ENCODE measurements around the gene FBXW10B. TPM values are rescaled to one million over a fixed set of nuclear protein-coding genes. Genes with fewer than 3 reads are reported as not detected.
"Not testable (repeated sequence)": the region's sequence is repeated elsewhere in the genome, so short reads cannot be mapped to it uniquely, and the experiment has no call there.

Gene FBXW10B, protein sequence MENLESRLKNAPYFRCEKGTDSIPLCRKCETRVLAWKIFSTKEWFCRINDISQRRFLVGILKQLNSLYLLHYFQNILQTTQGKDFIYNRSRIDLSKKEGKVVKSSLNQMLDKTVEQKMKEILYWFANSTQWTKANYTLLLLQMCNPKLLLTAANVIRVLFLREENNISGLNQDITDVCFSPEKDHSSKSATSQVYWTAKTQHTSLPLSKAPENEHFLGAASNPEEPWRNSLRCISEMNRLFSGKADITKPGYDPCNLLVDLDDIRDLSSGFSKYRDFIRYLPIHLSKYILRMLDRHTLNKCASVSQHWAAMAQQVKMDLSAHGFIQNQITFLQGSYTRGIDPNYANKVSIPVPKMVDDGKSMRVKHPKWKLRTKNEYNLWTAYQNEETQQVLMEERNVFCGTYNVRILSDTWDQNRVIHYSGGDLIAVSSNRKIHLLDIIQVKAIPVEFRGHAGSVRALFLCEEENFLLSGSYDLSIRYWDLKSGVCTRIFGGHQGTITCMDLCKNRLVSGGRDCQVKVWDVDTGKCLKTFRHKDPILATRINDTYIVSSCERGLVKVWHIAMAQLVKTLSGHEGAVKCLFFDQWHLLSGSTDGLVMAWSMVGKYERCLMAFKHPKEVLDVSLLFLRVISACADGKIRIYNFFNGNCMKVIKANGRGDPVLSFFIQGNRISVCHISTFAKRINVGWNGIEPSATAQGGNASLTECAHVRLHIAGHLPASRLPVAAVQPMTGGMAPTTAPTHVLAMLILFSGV
- under 1 TPM; 0.21 to 0.82 TPM for total RNA-seq

DNA sequence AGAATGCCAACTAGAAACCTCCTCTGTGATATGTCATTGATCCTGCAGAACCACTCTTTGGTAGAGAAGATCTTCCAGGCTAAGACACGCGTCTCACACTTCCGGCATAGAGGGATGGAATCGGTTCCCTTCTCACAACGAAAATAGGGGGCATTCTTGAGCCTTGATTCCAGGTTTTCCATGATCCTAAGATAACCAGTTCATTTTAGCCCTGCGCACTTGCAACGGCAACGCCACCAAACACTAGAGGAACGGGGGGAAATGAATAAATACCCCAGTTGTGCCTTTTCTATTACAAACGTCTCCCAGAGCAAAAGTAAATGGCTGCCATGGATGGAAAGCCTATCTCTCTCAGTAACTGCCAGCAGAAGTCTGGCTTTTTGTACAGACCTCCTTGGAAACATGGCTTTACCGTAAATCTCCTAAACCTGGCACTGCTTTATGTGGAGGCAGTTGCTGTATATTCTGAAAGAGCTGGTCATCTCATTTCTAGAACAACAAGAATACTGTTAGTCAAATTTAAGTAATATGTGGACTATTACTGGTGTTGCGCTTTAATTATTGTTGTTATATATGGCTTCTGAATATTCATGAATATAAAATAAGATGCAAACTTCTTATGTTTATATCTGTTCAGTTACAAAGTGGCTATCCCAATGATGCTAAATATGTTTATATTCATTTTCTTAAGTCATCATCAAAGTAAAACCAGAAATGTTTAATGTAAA, at the start of gene FBXW10B:
FBXW10B (minus strand) TSS at position 374 of the 728 bp plus-strand sequence; CDS start at position 182, 192 bp downstream.
- not testable (repeated sequence) for DNase-seq, H3K36me3 Mint-ChIP-seq, H3K27ac Mint-ChIP-seq, H3K9me3 Mint-ChIP-seq, H3K27me3 Mint-ChIP-seq, H3K4me3 Mint-ChIP-seq, H3K4me1 Mint-ChIP-seq

DNA sequence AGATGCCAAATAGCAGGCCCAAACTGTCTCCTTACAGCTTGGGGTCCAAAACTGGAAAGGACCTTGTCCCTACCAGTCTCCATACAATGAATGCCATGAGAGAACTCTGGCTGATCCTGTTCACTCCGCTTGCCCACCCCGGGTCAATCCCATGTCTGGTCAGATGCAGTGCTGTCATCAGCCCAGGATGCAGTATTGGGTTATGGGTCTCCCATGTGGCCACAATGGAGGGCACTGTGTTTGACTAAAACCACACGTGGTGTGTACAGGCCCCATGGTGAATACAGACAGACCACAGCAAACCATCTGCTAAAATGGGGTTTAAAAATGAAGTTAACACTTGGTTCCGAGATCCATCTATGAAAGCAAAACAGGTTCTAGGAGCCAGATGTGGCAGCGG, 44.2 kb upstream of the FBXW10B start:
- no peak overlapping the region for H3K4me3 Mint-ChIP-seq
- no peak overlapping the region for H3K27ac Mint-ChIP-seq
- no peaks in the 10 kb centered on the region for H3K27me3 Mint-ChIP-seq
- H3K4me1 Mint-ChIP-seq, result peaks cover 1% of the 10 kb centered on the region
- no peaks in the 10 kb centered on the region for H3K9me3 Mint-ChIP-seq
- peaks cover 32% of the 10 kb centered on the region for H3K36me3 Mint-ChIP-seq
- no peak for DNase-seq

DNA sequence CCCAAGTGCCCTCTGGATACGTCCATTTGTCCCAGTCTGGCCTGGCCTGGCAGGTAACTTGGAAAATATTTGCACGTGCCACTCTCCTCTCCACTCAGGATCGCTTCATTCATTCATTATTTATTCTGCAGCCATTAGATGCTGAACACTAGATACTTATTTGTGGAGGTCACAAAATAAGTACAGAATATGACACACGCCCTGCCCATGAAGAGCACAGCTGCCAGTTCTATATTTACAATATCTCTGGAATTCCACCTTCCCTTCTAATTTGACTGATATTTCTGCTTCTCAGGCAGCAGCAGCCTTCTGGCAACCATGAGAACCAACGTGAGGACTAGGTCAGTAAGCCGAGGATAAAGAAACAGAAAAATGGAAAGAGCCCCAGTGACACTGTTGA, 43.7 kb upstream of the FBXW10B start:
- Mint-ChIP-seq H3K4me3 (no peak overlapping the region), H3K9me3 (no peaks in the 10 kb centered on the region), H3K27ac (no peak overlapping the region), H3K36me3 (peaks cover 28% of the 10 kb centered on the region), H3K4me1 (peaks cover 1% of the 10 kb centered on the region), H3K27me3 (no peaks in the 10 kb centered on the region)
- no peak for DNase-seq

DNA sequence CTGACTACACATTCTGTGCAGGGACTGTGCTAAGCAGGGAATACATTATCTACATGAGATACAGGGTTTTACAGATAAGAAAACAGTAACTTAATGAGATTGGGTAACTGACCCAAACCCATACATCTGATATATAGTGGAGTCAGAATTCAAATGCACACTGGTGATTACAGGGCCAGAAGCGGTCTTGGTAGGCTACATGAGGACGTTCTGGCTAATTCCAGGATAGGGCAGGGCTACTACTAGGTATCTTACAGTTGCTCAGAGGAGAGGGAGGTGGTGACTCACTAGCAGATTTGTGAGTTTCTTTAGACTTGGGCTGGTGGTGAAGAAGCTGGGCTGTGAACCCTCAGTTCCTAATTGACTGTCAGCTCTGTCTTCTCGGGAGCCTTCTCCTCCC, 43.2 kb upstream of the FBXW10B start:
- Mint-ChIP-seq H3K4me1 (peaks cover 1% of the 10 kb centered on the region), H3K9me3 (no peaks in the 10 kb centered on the region), H3K27me3 (no peaks in the 10 kb centered on the region), H3K4me3 (no peak overlapping the region), H3K36me3 (peaks cover 28% of the 10 kb centered on the region), H3K27ac (no peak overlapping the region)
- no peak for DNase-seq

DNA sequence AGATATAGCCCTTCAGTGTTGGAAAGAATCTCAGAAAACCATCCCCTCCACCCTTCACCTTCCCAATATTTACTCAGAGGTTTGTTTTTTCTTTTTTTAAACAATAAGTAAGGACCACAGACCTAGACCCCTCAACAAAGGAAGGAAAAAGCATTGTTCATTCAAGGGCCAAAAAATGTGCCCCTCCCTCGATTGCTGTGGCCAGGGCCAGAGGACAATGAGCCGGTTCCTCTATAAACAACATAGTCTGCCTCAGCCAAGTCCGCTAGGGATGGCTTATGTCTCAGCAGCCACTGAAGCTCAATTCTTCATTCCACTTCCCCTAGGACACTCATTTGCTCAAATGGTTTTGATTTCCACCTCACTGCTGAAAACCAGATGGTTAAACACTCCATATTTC, 40.6 kb upstream of the FBXW10B start:
- Mint-ChIP-seq H3K4me3 (no peak overlapping the region), H3K9me3 (no peaks in the 10 kb centered on the region), H3K4me1 (peaks cover 1% of the 10 kb centered on the region), H3K27me3 (no peaks in the 10 kb centered on the region), H3K27ac (no peak overlapping the region), H3K36me3 (peaks cover 30% of the 10 kb centered on the region)
- DNase-seq, result no peak

DNA sequence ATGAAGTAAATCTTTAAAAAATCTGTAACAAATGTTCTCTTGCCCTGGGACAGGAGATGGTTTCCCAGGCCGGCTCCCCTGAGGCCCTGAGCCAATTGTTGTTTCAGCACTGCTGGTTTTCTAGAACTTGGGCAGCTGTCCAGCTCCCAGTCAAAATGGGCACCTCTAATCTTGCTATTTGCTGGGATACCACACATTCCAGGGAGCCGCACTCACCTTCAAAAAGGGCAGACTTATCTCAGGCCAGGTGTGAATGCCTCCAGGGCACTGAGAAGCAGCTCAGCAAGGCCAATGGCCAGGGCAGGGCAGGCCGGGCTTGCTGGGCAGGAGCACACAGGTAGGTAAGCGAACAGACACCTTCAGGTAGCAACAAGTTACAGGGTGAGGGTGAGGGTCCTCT, 40.2 kb upstream of the FBXW10B start:
- Mint-ChIP-seq H3K27ac (no peak overlapping the region), H3K4me1 (peaks cover 1% of the 10 kb centered on the region), H3K9me3 (no peaks in the 10 kb centered on the region), H3K27me3 (no peaks in the 10 kb centered on the region), H3K36me3 (peaks cover 30% of the 10 kb centered on the region), H3K4me3 (no peak overlapping the region)
- DNase-seq, result no peak

DNA sequence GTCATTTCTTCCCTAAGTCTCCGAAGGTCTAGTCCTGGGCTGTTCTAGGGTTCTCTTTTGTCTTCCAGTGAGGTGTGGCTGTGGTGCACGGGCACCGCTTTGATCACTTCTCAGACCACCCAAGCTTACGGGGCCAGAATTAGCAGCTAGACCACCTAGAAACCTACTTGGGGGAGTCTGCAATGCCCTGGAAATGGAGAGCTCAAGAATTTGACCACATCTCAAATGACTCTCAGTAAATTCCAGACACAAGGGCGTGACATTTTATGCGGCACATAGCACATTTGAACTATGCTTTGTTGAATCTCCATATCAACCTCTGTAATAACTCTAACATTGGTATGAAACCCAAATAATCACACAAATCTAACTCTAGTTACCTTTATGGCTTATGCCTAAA, 39.7 kb upstream of the FBXW10B start:
- Mint-ChIP-seq H3K27ac (no peak overlapping the region), H3K9me3 (no peaks in the 10 kb centered on the region), H3K27me3 (no peaks in the 10 kb centered on the region), H3K4me3 (no peak overlapping the region), H3K4me1 (peaks cover 1% of the 10 kb centered on the region), H3K36me3 (peaks cover 26% of the 10 kb centered on the region)
- no peak for DNase-seq

DNA sequence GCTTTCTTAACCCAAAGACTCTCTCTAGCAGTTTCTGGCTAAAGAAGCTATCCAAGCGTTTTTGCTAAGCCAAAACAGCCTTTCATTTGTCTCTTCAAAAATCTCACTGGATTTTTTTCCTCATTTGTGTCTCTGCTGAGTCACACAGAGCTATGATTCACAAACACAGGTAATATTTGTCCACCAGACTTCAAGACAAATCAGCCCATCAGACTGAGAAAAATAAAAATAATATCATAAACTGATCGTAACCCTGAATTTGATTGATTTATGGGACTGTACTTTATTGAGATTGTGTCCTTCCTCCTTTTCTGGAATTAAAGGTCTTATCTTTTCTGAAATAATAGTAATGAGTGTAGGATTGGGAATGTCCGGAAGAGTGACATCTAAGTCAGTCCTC, 38.8 kb upstream of the FBXW10B start:
- Mint-ChIP-seq H3K4me1 (peaks cover 1% of the 10 kb centered on the region), H3K27me3 (no peaks in the 10 kb centered on the region), H3K9me3 (no peaks in the 10 kb centered on the region), H3K4me3 (no peak overlapping the region), H3K36me3 (peaks cover 24% of the 10 kb centered on the region), H3K27ac (no peak overlapping the region)
- DNase-seq, result no peak

DNA sequence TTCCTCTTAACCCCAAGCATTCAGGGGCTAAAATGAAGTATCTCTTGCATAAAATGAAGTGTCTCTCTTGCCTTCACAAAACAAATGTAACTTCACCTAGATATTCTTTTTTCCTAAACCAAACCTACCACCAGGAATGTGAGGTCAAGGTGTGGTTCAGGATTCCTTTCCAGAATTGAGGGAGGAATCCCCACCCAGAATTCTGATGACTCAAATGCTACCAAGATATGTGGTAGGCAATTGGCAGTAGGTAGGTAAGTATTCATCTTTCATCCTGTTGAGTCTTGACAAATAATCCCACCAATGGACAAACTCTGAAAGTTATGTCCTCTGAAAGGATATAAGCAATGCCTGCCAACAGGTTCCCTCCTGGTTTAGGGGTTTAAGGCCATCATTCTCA, 38.4 kb upstream of the FBXW10B start:
- Mint-ChIP-seq H3K4me1 (peaks cover 1% of the 10 kb centered on the region), H3K4me3 (no peak overlapping the region), H3K27ac (no peak overlapping the region), H3K36me3 (peaks cover 27% of the 10 kb centered on the region), H3K9me3 (no peaks in the 10 kb centered on the region), H3K27me3 (no peaks in the 10 kb centered on the region)
- DNase-seq, result no peak

DNA sequence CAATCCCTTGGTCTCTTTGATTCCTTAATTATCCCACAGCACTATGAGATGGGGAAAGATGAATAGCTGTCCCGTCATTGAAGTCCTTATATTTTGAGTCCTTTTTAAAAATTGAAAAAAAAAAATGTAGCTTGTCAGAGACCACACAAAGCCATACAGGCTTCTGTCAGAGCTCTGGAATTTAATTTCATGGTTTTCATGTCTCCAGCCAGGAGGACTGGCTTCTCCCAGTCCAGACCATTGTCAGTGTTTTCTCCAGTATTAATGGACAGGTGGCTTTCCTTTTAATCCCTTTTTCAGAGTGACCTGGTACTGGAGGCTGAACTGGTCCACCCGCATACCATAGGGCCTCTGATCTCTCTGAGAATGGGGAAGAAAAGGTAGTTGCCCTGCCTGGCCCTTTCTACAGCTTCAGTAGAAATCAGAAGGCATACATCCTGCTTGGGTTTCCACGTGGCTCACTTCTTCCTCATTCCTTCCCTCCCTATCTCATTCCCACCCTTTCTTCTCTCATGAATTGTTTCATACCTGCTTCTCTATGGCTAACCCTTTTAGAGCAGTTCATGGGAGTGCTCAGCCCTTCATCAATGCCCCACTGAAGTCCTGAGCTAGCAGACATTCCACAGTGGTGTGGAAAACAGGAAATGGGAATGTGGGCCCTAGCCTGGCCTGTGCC, 35.5 kb upstream of the FBXW10B start:
- H3K27ac Mint-ChIP-seq, result no peak overlapping the region
- H3K27me3 Mint-ChIP-seq, result no peaks in the 10 kb centered on the region
- DNase-seq, result no peak
- H3K4me3 Mint-ChIP-seq, result no peak overlapping the region
- H3K9me3 Mint-ChIP-seq, result no peaks in the 10 kb centered on the region
- peaks cover 22% of the 10 kb centered on the region for H3K36me3 Mint-ChIP-seq
- peaks cover 3% of the 10 kb centered on the region for H3K4me1 Mint-ChIP-seq

DNA sequence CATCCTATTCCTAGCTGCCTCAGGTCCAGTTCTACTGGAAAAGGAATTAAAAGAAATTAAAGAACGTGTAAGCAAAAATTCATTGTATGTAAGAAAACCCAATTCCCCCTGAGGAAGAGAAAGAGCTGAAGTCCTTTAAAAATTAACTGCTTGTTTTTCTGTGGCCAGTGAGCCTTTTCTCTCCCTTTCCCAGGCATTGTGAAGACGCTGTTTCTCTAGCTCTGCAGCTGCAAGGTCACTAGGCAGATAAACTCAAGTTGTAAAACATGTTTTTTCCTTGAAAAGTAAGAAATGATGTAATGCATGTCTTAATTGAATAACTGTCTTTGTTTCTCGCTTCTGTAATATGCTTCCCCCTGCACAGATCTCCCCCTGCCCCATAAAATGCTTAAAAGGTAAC, 34.9 kb upstream of the FBXW10B start:
- not testable (repeated sequence) for H3K4me3 Mint-ChIP-seq, H3K27me3 Mint-ChIP-seq, H3K9me3 Mint-ChIP-seq, H3K4me1 Mint-ChIP-seq, H3K27ac Mint-ChIP-seq, DNase-seq
- H3K36me3 Mint-ChIP-seq, result peaks cover 22% of the 10 kb centered on the region

DNA sequence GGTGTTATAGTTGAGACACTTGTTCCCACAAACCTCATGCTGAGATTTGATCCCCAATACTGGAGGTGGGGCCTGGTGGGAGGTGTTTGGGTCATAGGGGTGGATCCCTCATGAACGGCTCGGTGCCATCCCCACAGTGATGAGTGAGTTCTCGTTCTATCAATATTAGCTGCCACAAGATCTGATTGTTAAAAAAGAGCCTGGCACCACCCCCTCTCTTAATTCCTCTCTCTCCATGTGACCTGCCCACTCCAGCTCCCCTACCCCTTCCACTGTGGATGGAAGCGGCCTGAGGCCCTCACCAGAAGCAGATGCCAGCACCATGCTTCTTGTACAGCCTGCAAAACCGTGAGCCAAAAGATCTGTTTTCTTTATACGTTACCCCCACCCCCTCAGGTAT, 33.5 kb upstream of the FBXW10B start:
- H3K4me1 Mint-ChIP-seq, result peaks cover 3% of the 10 kb centered on the region
- no peak for DNase-seq
- H3K27ac Mint-ChIP-seq, result no peak overlapping the region
- H3K36me3 Mint-ChIP-seq, result peaks cover 18% of the 10 kb centered on the region
- H3K9me3 Mint-ChIP-seq, result no peaks in the 10 kb centered on the region
- H3K27me3 Mint-ChIP-seq, result no peaks in the 10 kb centered on the region
- no peak overlapping the region for H3K4me3 Mint-ChIP-seq

DNA sequence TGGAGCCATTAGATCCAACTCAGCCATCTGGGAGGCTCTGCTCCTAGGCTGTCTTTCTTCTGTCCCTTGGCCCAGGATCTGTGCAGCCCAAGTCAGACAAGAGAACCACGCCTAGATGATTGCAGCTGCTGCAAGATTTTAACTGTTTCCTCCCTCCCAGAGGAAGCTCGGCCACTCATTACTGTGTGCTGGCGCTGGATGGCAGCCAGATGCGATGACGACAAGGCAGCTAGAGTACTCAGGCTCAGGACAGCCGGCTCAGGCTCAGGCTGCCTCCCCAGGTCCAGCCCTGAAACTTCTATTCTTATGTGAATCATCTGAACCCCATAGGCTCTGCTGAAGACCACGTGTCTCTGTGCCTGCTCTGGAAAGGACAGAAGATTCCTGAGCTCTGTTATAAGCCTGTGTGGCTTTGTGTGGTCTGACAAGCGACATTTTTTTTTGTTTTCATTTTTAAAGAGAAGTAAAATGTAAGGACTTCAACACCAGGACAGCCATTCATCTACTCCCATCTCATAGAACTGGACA, 32.1 kb upstream of the FBXW10B start:
- H3K9me3 Mint-ChIP-seq, result no peaks in the 10 kb centered on the region
- DNase-seq, result peak; percentile 32
- H3K27me3 Mint-ChIP-seq, result no peaks in the 10 kb centered on the region
- H3K27ac Mint-ChIP-seq, result no peak overlapping the region
- H3K4me1 Mint-ChIP-seq, result peaks cover 3% of the 10 kb centered on the region
- H3K36me3 Mint-ChIP-seq, result peaks cover 10% of the 10 kb centered on the region
- no peak overlapping the region for H3K4me3 Mint-ChIP-seq

DNA sequence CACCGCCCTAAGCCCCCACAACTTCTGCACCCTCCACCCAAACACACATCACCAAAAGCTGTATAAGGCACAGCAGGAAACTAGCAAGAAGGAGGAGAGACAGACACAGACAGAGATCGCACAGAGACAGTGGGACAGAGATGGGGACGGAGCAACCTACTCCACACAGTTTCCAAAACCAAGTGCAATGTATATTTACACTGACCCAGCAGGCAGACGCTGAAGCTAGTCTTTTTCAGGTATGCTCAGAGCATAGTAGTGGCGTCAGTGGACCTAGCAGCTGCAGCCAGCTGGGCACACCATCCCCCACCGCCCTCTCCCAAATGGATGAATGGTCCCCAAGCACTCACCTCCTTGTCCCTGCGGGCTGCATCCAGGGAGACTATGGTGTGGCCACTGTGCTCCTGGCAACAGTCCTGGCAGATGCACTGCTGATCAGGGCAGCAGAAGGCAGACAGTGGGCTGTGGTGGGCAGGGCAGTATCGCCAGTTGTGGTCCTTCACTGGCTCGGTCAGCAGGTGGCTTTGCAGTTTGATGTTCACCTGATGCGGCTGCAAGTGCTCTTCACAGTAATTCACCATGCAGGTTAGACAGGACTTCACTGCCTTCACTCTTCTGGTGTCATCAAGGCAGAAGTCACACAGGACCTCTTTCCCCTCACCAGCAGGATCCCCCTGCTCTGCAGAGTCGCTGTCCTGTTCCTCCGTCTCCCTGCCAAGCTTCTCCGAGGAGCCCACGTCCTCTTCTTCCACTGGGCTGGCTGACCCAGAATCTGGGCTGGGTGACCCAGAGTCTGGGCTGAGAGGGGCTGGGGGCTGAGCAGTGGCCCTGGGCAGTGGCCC, 31.5 kb upstream of the FBXW10B start:
- Mint-ChIP-seq H3K27me3 (no peaks in the 10 kb centered on the region), H3K9me3 (no peaks in the 10 kb centered on the region), H3K4me3 (no peak overlapping the region), H3K36me3 (peaks cover 10% of the 10 kb centered on the region), H3K4me1 (peaks cover 3% of the 10 kb centered on the region), H3K27ac (no peak overlapping the region)
- DNase-seq, result no peak

Measured in activated naive CD8-positive, alpha-beta T cell treated with anti-CD3 and anti-CD28 coated beads for 36 hours (primary cell).